GM18519 (cell line): Measurements from ENCODE around the gene OR52W1.

Experiments
- ATAC-seq: cut with Tn5 transposase; IDR thresholded peaks from one replicate; pipeline ENCODE4 v1.9.1; 2021; ENCODE audit warnings: mild to moderate bottlenecking, moderate library complexity; ENCODE audit not compliant: unreplicated experiment, low FRiP score

The OR52W1 gene, protein sequence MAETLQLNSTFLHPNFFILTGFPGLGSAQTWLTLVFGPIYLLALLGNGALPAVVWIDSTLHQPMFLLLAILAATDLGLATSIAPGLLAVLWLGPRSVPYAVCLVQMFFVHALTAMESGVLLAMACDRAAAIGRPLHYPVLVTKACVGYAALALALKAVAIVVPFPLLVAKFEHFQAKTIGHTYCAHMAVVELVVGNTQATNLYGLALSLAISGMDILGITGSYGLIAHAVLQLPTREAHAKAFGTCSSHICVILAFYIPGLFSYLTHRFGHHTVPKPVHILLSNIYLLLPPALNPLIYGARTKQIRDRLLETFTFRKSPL

DNA sequence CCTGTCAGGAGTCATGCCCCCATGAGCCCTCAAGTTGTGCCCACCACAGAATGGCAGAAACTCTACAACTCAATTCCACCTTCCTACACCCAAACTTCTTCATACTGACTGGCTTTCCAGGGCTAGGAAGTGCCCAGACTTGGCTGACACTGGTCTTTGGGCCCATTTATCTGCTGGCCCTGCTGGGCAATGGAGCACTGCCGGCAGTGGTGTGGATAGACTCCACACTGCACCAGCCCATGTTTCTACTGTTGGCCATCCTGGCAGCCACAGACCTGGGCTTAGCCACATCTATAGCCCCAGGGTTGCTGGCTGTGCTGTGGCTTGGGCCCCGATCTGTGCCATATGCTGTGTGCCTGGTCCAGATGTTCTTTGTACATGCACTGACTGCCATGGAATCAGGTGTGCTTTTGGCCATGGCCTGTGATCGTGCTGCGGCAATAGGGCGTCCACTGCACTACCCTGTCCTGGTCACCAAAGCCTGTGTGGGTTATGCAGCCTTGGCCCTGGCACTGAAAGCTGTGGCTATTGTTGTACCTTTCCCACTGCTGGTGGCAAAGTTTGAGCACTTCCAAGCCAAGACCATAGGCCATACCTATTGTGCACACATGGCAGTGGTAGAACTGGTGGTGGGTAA is at the start of gene OR52W1:
OR52W1 (plus strand) TSS at position 51 of the 637 bp plus-strand sequence; CDS start at position 51, 0 bp downstream.
- no peak for ATAC-seq

DNA sequence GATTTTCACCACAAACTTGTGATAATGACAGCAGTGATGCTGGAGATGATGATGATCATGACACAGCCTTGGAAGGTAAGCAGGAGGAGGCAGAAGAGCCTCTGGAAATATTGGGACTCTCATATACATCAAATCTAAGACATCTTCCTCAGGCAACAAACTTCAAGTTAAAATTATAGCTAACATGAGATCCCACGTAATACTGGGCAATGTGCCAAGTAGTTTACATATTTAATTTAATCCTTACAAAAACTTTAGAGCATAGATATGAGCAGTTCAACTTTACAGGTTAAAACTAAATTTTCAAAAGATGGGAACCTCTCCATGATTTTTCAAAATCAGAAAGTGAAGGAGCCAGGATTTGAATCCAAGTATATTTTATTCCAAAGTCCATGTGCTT is 47.9 kb upstream of the OR52W1 start:
- ATAC-seq, result no peak

DNA sequence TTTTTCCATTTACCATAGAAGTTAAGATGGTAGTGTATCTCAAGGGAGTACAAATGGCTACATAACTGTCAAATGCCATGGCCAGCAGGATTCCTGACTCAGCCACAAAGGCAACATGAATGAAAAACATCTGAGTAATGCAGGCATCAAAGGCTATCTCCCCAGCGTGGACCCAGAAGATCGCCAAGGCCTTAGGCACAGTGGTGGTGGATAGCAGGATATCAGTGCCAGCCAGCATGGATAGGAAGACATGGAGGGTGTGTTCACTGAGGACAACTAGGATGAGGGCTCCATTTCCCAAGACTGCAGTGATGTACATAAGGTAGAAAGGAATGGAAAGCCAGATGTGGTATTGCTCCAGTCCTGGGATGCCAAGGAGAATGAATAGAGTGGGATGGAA is 46.9 kb upstream of the OR52W1 start:
- no peak for ATAC-seq

DNA sequence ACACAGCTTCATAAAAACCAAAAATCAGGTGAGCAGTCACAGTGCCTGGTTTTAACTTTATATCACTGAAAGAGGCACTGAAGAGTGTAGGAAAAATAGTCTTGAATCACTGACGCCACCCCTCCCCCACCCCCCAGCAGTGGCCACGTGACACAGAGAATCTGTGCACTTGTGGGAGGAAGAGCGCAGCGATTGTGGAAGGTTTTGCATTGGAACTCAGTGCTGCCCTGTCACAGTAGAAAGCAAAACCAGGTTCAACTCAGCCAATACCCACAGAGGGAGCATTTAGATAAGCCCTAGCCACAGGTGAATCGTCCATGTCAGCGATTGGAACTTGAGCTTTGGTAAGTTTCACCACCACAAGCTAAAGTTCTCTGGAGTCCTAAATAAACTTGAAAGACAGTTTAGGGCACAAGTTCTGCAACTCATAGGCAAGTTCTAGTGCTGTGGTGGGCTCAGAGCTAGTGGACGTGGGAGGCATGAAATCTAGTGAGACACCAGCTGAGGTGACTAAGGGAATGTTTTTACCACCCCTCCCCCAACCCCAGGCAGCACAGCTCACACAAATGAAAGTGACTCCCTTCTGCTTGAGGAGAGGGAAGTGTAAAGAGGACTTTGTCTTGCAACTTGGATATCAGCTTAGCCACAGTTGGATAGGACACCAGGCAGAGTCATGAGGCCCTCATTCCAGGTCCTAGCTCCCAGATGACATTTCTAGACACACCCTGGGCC is 42.2 kb upstream of the OR52W1 start:
- no peak for ATAC-seq

DNA sequence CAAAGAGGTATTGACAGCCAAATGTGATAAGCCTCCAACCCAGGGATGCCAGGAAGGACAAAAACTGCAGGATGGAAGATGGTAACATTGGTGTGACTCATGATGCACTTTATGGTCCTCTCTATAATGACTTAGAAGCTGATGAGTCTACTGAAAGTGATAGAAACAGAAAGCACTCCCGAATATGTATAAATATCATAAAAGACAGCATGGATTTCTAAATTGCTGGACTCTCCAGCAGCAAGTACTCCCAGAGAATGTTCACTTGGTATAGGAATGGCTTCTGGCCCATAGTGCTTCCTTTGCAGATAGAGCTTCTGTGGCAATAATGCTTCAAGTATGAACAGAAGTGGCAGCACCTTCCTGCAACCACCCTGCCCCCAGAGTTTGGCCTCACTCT is 28.8 kb upstream of the OR52W1 start, which contains the start of gene OR52B2:
OR52B2 (minus strand) TSS at position 101 of the 400 bp plus-strand sequence; CDS start at position 101, 0 bp downstream.
- ATAC-seq, result no peak

DNA sequence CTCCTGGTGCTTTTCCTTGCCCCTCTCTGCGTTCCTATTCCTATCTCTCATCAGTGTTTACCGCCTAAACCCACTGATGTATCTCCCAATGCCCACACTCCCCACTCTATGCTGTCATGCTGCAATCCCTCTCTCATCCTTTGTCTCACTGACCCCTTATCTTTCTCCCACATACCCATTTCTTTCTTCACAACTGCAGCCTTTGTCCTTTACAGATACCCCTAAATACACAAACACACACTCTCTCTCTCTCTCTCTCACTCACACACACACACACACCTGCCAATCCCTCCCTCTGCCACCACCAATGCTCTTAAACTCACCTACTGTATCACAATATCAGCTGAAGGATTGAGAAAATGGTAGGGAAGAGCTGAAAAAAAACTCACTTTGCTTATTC is 23.6 kb upstream of the OR52W1 start:
- ATAC-seq, result no peak

DNA sequence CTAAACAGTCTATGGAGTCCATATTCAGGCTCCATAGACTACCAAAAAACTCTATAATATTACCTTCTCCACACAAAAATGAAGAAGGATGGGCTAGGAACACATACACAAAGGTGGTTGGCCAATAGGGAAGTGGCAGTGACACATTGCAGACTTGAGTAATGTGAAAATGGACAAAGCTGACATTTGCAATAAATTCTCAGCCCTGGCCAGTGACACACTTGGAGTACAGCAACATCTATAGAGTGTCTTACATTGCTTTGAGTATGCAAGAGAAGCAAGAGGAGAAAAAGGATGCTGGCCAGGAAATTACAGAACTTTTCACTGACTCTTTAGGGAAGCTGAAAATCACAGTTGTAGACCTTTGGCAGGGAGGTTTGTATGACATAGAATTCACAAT is 7.3 kb upstream of the OR52W1 start:
- no peak for ATAC-seq

DNA sequence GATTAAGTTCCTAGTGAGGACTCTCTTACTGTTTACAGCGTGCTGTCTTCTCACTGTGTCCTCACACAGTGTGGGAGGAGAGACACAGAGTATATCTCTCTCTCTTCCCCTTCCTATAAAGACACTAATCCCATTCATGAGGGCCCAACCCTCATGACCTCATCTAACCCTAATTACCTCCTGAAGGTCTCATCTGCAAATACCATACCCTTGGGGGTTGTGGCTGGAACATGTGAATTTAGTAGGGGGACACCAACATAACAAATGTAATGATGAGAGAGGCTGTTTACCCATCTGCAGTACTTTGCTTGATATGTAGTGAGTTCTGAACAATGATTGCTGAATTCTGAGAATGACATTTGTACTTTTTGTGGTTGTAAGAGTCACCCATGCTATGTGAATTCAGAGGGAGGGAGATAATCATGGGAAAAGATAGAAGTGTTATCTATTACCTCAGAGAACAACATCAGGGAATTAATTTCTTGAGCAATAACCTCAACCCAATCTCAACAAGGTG is 4.9 kb upstream of the OR52W1 start:
- no peak for ATAC-seq

DNA sequence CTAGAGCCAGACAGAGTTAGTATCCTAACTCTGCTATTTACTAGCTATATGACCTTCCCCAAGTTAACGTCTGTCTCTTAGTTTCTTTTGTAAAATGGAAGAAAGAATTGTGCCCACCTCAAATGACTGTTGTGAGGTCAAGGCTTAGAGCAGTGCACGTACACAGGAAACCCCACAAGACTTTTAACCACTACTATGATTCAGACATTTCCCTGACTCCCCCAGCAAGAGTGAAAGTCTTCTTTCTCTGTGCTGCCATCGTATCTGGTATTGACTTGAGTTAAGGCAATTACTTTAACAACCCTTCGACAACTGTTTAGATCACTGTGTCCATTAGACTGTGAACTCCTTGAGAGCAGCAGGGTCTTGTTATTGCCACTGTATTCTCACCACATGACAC is 2.6 kb upstream of the OR52W1 start:
- ATAC-seq, result no peak

DNA sequence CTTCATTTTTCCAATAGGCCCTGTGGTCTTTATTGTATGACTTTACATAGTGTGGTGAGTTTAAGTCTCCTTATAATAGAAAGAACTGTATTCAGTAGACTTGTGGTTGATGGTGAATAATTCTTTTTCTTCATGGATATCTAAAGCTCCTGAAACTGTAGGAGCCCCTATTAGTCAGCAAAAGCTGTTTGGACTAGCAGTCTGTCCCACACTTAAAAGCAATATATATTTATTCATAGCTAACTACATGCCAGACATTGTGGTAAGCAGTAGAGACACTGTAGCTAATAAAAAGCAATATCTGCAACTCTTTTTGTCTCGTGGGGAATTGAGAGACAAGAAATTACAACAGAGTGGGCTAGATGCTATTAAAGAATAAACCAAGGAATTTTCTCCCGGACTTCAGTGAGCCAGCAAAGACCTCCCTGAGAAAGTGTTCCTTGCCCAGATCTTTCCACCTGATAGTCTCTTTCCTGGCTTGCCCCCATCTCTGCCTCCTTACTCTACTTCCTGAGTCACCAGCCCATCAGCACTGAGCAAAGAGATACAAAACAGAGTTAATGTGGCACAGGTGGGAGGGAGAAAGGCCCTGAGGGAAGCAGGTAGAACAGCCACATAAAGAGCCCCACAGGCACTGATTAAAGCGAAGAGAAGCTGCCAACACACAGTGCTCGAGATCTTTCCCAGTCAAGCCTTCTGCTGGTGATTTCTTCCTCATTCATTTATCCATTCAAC is 1.4 kb upstream of the OR52W1 start:
- no peak for ATAC-seq

DNA sequence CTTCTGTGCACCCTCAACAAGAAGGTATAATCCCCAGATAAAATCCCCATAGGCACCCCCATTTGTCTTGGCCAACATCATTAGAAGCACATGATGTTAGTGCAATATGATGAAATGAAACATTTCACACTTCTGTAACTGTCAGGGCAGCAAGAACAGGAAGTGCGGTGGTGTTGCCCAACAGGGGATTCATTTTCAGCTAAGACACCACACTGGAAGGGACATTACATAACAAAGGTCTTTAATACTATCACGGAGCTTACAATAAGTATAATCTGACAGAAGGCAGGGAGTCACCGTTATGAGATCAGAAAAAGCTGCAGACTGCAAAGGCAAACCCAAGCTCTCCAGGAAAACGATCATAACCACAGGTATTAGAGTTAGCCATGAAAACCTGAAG is 2.0 kb downstream of the OR52W1 start:
- no peak for ATAC-seq

DNA sequence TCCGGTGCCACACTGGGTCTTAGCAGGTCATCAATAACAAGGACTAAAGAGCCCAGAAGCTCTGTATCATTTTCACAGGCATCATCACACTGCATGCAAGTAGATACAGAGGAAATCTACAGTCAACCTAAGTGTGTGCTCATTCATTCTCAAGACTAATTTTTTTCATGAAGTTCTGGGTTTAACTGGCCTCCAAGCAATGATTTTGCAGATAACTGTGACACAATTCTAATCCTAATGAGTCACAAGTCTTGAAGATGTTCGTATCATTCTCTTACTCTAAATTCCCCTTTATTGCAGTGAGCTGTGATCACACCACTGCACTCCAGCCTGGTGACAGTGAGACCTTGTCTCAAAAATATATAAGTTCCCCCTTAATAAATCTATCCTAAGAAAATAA is 2.5 kb downstream of the OR52W1 start:
- no peak for ATAC-seq

DNA sequence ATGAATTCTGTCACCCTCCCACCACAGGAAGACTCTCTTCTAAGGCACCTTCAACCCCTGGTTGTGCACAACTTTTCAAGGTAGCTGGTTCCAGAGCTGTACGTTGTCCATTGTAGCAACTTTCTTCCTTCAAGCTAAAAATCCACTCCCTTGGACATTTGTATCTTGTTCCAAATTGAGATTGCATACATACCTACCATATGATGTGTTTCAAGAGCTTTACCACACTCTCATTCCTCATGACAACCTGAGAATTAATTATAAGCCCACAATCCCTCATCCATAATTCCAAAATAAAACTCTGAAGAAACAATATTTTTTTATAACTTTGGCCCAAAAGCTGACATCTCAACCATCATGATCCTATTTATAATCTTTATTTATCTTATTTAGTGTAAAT is 3.0 kb downstream of the OR52W1 start:
- no peak for ATAC-seq

DNA sequence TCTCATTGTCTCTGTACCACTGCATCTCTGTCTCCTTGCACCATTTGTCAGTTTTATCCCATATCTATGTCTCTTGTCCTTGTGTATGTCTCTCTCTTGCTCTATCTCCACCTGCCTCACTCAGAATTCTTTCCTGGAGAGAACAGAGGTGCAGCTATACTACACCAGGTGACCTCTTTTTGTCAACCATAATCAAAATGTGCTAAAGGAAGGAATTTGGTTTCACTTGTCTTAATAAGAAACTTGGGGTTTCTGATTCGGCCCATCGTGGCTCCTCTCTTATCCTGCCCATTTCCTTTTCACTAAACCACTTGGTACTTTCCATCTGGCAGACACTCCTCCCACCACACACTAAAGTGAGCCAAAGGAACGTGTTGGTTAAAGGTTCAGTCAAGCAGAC is 4.3 kb downstream of the OR52W1 start:
- ATAC-seq, result peak; percentile 39

DNA sequence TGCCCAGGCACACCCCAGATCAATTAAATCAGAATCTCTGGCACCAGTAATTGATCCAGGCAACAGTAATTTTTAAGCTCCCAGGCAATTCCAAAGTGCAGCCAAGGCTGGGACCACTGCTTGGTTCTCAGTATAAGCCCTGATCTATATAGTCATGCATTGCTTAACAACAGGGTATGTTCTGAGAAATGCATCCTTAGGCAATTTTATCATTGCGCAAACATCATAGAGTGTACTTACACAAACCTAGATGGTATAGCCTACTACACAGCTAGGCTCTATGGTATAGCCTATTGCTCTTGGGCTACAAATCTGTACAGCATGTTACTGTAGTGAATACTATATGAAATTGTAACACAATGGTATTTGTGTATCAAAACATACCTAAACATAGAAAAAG is 5.7 kb downstream of the OR52W1 start:
- no peak for ATAC-seq

DNA sequence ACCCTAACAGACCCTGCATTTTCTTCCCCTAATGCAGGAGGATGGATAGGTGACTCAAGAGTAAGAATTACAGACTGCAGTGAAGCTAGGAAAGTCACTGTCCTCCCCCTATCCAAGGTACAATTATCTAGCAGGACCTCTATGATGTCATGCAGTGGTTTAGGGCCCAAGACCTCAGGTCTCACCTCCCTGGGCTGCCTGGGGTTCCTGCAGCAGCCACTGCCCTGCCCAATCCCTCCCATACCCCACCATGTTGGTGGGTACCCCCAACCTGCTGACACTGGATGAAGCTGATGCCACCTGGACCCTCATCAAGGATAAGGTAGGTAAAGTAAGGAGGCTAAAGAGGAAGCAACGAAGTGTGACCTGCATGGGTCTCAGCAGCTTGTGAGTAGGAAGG is 6.3 kb downstream of the OR52W1 start, which contains the start of gene C11orf42:
C11orf42 (plus strand) TSS at position 192 of the 400 bp plus-strand sequence; CDS start at position 251, 59 bp downstream.
- ATAC-seq, result no peak

DNA sequence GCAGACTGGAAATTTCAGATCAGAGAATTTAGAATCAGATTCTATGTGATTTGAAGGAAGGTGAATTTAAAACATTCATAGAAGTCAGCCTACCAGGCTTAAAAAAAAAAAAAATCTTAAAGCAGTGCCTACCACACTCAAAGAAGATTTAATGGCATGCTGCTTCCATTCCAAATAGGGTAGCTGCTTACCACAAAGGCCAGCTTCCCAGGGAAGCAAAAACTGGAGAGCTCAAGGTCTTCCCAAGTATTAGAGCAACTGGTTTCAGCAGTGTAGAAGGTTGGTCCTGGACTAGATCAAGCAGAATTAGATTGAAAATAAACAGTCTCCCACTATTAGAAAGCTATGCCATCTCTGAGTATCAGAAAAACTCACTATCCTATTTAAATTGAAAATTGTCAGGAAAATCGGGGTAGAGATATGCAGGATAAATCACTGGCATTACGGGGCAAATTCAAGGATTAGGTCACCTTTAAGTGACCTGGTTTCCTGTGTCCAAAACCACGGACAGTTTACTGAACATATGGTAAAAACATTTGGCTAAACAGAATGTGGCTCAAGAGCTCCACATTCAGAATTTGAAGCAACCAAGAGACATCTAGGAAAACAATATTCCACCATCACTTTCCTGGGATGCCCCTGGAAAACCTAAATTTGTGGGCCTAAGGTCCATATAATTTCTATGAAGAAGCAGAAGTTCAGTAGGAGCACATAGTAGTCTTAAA is 7.6 kb downstream of the OR52W1 start:
- ATAC-seq, result no peak

DNA sequence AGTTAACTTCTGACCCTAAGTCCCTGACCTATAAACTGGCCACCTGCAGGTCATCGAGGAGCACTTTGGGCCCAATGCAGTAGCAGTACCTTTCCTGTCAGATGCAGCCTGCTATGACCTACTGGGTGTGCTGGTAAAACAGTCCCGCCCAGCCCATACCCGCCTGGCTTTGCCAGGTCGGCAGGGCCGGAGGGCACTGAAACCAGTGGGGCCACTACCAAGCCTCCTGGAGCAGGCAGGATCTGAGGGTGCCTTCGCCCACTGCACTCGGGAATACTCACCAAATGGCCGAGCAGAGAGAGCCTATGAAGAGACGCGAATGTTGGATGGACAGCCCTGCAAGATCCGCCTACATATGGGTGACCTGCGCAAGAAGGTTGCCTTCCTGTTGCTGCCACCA is 10.8 kb downstream of the OR52W1 start:
- ATAC-seq, result no peak

DNA sequence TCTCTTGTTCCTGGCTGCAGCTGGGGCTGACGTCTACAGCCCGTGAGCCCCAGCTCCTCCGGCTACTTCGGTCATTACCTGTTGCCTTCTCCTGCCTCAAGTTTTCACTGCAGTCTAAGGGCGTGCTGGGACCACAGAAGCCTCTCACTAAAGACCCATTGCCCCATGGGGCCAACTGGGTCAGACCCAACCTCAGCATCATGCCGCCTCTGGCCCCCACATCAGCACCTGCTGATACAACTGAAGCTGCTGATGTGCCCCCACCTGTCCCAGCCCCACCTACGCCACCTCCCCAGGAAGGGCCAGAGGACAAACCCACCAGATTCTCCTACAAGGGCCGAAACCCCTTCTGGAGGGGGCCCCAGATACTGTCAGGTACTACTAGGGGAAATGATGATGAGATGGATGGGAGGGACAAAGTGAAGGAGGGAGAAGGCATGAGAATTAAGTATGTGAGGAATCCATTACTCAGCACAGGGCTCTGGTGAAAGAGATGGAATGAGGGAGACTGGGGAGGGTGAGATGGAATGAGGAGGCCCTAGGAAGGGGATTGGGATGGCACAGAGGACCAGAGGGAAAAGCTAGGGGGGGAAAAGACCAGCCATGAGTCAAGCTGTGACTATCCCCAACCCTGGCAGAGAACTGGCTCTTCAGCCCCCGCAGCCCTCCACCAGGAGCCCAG is 11.4 kb downstream of the OR52W1 start:
- no peak for ATAC-seq
